SK-N-SH treated with all-trans-retinoic acid at 6 μM for 48 hours (cell line): Measurements from ENCODE around the gene LINGO1.

Experiments used
- ATAC-seq: fragments of 200-7000 bp; cut with Tn5 transposase; 3 replicates; pipeline ENCODE4 v1.9.1; 2020; ENCODE audit warnings: mild to moderate bottlenecking, moderate library complexity
- ARNTL ChIP-seq: fragments of 450-650 bp; formaldehyde crosslinking; IDR thresholded peaks from 2 replicates; pipeline ENCODE4 v1.5.0; 2020; ENCODE audit warnings: low read depth, mild to moderate bottlenecking, moderate library complexity, borderline replicate concordance
- BACH2 ChIP-seq: fragments of 250-450 bp; sonication (Bioruptor Pico); IDR thresholded peaks from 2 replicates; pipeline ENCODE4 v1.9.0; 2021; ENCODE audit warnings: mild to moderate bottlenecking, borderline replicate concordance
- CREB5 ChIP-seq: fragments of 250-450 bp; sonication (Bioruptor Pico); IDR thresholded peaks from 2 replicates; pipeline ENCODE4 v1.5.1; 2020; ENCODE audit warnings: low read depth, mild to moderate bottlenecking, moderate library complexity
- CSDC2 ChIP-seq: fragments of 250-450 bp; sonication (Bioruptor Pico); IDR thresholded peaks from 2 replicates; pipeline ENCODE4 v1.5.0; 2020; ENCODE audit warnings: mild to moderate bottlenecking, moderate library complexity
- CSRNP3 ChIP-seq: fragments of 250-450 bp; sonication (Bioruptor Pico); IDR thresholded peaks from 2 replicates; pipeline ENCODE4 v1.5.1; 2021; ENCODE audit warnings: mild to moderate bottlenecking, moderate library complexity
- ESRRG ChIP-seq: fragments of 250-450 bp; sonication (Bioruptor Pico); IDR thresholded peaks from 2 replicates; pipeline ENCODE4 v1.6.1; 2021; ENCODE audit warnings: mild to moderate bottlenecking
- GLIS3 ChIP-seq: fragments of 250-450 bp; sonication (Bioruptor Pico); IDR thresholded peaks from 2 replicates; pipeline ENCODE4 v1.5.0; 2020; ENCODE audit warnings: mild to moderate bottlenecking, moderate library complexity
- OSR1 ChIP-seq: fragments of 250-450 bp; sonication (Bioruptor Pico); IDR thresholded peaks from 2 replicates; pipeline ENCODE4 v1.8.0; 2022; ENCODE audit warnings: moderate library complexity, mild to moderate bottlenecking, inconsistent platforms
- PATZ1 ChIP-seq: fragments of 250-450 bp; sonication (Bioruptor Pico); IDR thresholded peaks from 2 replicates; pipeline ENCODE4 v1.8.0; 2020; ENCODE audit warnings: mild to moderate bottlenecking, moderate library complexity, borderline replicate concordance
- POU6F1 ChIP-seq: fragments of 250-450 bp; sonication (Bioruptor Pico); IDR thresholded peaks from 2 replicates; pipeline ENCODE4 v1.8.0; 2021; ENCODE audit warnings: low read depth, mild to moderate bottlenecking, moderate library complexity, borderline replicate concordance
- RARB ChIP-seq: fragments of 250-450 bp; sonication (Bioruptor Pico); IDR thresholded peaks from 2 replicates; pipeline ENCODE4 v1.8.0; 2021; ENCODE audit warnings: mild to moderate bottlenecking, moderate library complexity
- SNAI2 ChIP-seq: fragments of 250-450 bp; sonication (Bioruptor Pico); IDR thresholded peaks from 2 replicates; pipeline ENCODE4 v1.5.0; 2020; ENCODE audit warnings: mild to moderate bottlenecking, moderate library complexity
- TCF4 ChIP-seq: fragments of 250-450 bp; sonication (Bioruptor Pico); IDR thresholded peaks from 2 replicates; pipeline ENCODE4 v1.8.0; 2021; ENCODE audit warnings: mild to moderate bottlenecking, moderate library complexity, borderline replicate concordance
- TOX ChIP-seq: fragments of 250-450 bp; sonication (Bioruptor Pico); IDR thresholded peaks from 2 replicates; pipeline ENCODE4 v1.8.0; 2021; ENCODE audit warnings: mild to moderate bottlenecking, moderate library complexity, borderline replicate concordance
- TSHZ2 ChIP-seq: fragments of 250-450 bp; sonication (Bioruptor Pico); IDR thresholded peaks from 2 replicates; pipeline ENCODE4 v1.5.0; 2020; ENCODE audit warnings: mild to moderate bottlenecking, moderate library complexity
- ZC3H10 ChIP-seq: fragments of 250-450 bp; sonication (Bioruptor Pico); IDR thresholded peaks from 2 replicates; pipeline ENCODE4 v1.5.1; 2021; ENCODE audit warnings: mild to moderate bottlenecking, moderate library complexity
- ZFP30 ChIP-seq: fragments of 450-650 bp; formaldehyde crosslinking; IDR thresholded peaks from 2 replicates; pipeline ENCODE4 v1.5.0; 2022; ENCODE audit warnings: mild to moderate bottlenecking, moderate library complexity
- ZNF565 ChIP-seq: fragments of 450-650 bp; formaldehyde crosslinking; conservative IDR thresholded peaks from 2 replicates; pipeline ENCODE4 v1.5.0; 2020; ENCODE audit warnings: low read depth, mild to moderate bottlenecking, moderate library complexity
- ZNF8 ChIP-seq: fragments of 450-650 bp; formaldehyde crosslinking; IDR thresholded peaks from 2 replicates; pipeline ENCODE4 v1.5.0; 2020; ENCODE audit warnings: mild to moderate bottlenecking, moderate library complexity

The LINGO1 gene

GRCh38 chr15:77666296-77666660 lies 33.6 kb upstream of the LINGO1 start:
- no peak for ATAC-seq
- TF ChIP-seq OSR1 (CRISPR knock-in tag) (no peak), SNAI2 (CRISPR knock-in tag) (no peak), ZFP30 (CRISPR knock-in tag) (no peak), ZC3H10 (CRISPR knock-in tag) (no peak), TSHZ2 (no peak)

GRCh38 chr15:77665530-77666295 lies 33.0 kb upstream of the LINGO1 start:
- no peak for ATAC-seq
- no peak for TF ChIP-seq ZNF565 (CRISPR knock-in tag)
- TF ChIP-seq TOX (CRISPR knock-in tag) = no peak
- TF ChIP-seq ZFP30 (CRISPR knock-in tag) = no peak
- TF ChIP-seq ZNF8 (CRISPR knock-in tag) = no peak
- no peak for TF ChIP-seq RARB (CRISPR knock-in tag)
- no peak for TF ChIP-seq TCF4 (CRISPR knock-in tag)
- no peak for TF ChIP-seq CSDC2 (CRISPR knock-in tag)
- no peak for TF ChIP-seq SNAI2 (CRISPR knock-in tag)
- TF ChIP-seq ESRRG = no peak
- no peak for TF ChIP-seq GLIS3 (CRISPR knock-in tag)
- no peak for TF ChIP-seq CSRNP3 (CRISPR knock-in tag)
- TF ChIP-seq CREB5 = no peak
- TF ChIP-seq BACH2 (CRISPR knock-in tag) = no peak
- no peak for TF ChIP-seq ARNTL
- TF ChIP-seq TSHZ2 = no peak
- no peak for TF ChIP-seq OSR1 (CRISPR knock-in tag)
- TF ChIP-seq PATZ1 (CRISPR knock-in tag) = no peak

- TF ChIP-seq ZFP30 (CRISPR knock-in tag) = no peak
These were observed 31.7 kb upstream of the LINGO1 start for GRCh38 chr15:77664428-77664827.

GRCh38 chr15:77663256-77663655 lies 30.5 kb upstream of the LINGO1 start:
- no peak for ATAC-seq
- TF ChIP-seq ZNF565 (CRISPR knock-in tag) = no peak
- no peak for TF ChIP-seq POU6F1
- no peak for TF ChIP-seq CSDC2 (CRISPR knock-in tag)

More at GRCh38 chr15:77664428-77664827, 31.7 kb upstream of the LINGO1 start:
- no peak for ATAC-seq
